Hematopoietic multipotent progenitor cell treated with erythropoietin and hydrocortisone succinate and interleukin-3 and kit ligand, for 17 days (in vitro differentiated cells): ENCODE measurements around the gene MGAT4A.

Experiments used
- DNase-seq: peaks from one replicate; pipeline ENCODE4 v3.0.0-alpha.2; 2015; ENCODE audit warnings: low spot score

MGAT4A gene

DNA sequence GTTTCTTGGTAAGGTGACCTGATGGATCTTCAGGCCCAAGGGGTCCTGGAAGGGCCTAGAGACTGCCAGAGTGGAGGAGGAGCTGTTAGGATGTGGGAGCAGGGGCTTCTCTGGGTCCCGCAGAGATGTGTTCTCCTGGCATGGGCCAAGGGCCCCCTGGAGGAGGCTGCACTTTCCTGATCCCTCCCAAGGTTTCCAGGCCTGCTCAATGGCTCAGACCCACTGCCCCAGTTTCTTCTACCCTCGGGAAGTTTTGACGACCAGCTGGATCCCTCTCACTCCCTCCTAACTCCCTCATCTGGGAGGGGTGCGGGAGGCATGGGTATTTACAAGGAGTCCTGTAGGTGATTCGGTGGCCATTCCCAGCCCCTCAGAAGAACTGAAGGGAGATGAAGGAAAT, 158.7 kb downstream of the MGAT4A start:
- no peak for DNase-seq

DNA sequence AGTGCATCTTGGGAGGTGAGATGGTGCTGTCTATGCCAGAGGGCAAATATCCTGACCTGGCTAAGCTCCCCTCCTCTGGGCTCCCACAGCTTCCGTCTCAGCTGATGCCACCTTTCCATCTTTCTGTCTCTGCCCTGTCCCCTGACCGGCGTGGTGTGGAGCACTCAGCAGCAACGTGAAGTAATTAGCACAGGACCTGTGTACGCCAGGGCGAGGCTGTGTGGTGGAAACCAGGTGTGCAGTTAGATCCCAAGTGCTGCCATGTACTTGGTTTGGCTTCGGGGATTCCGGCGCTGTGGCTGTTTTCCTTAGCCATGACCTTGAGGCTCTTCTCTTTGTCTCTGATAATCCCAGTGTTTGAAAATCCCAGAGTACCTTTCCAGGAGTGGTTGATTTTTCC, 159.1 kb downstream of the MGAT4A start:
- no peak for DNase-seq

DNA sequence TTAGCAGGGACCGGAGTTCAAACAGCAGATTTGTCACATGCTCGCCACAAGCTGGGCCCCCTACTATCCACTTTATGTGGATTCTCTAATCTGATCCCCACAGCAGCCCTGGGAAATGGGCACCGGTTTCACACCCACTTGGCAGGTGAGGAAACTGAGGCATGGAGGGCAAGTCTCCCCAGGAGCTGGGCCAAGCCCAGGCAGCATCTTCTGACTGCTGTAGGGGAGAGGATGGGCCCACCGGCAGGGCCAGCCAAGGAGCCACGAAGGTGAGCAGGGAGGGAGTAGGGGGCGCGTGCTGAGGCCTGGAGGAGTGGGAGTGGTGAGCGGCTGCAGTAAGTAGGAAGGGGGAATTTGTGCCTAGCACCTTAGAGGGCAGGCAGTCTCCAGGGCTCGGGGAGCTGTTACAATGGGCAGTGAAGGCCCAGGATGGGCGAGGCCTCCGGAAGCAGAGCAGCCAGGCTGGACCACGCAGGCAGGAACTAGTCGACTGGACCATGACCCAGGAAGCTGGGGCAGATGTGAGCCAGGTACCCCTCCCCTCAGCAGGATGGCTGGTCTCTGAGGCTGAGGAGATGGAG, 159.7 kb downstream of the MGAT4A start:
- no peak for DNase-seq

DNA sequence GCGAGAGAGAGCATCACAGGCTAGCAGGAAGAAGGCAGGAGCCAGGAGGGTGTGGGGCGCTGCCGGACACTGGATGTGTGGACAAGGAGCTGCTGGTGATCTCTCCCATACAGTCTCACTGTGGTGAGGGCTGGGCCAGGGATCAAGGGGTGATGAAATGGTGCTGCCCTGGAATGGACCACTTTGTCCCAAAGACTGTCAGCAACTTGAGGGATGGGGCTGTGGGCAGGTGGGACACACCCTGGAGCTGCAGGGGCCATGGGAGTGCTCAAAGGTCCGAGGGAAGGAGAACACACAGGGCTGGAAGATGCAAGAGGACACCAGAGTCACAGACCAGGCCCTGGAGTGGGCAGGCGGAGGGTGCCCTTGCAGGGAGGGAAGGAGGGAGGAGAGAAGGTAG, 160.6 kb downstream of the MGAT4A start:
- no peak for DNase-seq

DNA sequence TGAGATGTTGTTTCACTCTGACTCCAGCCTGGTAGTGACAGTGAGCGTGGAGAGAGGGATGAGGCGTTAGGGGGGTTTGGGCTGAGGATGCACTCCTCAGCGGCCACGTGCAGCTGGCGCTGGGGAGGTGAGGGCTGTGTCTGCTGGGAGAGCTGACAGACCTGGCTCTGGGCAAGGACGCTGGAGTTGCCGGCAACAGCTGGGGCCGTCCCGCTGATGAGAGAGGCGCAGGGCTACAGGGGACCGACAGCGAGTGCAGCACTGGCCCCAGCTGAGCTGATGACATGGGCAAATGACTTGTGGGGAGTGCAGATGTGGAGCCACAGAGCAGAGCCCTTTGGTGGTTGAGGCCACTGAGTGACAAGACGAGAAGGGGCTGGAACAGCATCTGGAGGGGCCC, 161.0 kb downstream of the MGAT4A start:
- DNase-seq = no peak

DNA sequence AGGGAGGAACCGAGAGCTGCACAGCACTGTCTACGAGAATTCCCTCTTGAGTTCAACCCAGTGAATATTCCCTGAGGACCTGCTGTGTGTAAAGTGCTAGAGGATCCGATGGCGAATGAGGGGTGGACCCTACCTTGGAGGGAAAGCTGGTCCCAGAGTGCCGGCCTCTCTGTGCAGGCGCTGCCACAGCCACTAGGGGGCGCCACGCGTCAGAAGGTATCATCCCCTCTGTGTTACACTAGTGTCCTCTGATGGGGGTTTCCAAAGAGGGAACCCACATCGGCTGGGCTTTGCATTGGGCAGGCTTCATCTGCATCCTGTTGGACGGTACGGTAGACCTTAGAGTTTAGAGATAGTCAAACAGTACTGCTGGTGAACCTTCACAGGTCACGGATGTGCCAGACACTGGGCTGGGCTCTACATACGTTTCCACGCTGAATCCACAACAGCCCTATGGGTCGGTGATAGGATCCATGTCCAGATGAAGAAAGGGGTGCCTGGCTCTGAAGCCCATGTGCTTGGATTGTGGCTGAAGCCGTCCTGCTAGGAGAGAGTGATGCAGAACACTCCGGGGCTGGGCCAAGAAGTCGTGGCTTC, 161.6 kb downstream of the MGAT4A start:
- DNase-seq = peak; percentile 68
